Right renal cortex interstitium (tissue), 3 donors: ENCODE data around the gene MACROD1. TPM values are rescaled to one million over a fixed set of nuclear protein-coding genes. Genes with fewer than 3 reads are reported as not detected.

Source experiments
- DNase-seq, 3 donors: peaks; one replicate each; pipeline ENCODE4 v3.0.0-alpha.2; 2013; ENCODE audit warnings: low read depth in 3 of 3, low spot score in 2 of 3
- polyA plus RNA-seq, 3 donors: library from polyadenylated mRNA; unstranded; fragments of 120-200 nt; gene quantifications; one replicate each; pipeline ENCODE4 v1.2.1, GENCODE V29; 2013; ENCODE audit not compliant: insufficient read length in 3 of 3

The MACROD1 gene
- polyA plus RNA-seq, 3 donors, result 18.5 to 19.8 (median 18.6) TPM

DNA sequence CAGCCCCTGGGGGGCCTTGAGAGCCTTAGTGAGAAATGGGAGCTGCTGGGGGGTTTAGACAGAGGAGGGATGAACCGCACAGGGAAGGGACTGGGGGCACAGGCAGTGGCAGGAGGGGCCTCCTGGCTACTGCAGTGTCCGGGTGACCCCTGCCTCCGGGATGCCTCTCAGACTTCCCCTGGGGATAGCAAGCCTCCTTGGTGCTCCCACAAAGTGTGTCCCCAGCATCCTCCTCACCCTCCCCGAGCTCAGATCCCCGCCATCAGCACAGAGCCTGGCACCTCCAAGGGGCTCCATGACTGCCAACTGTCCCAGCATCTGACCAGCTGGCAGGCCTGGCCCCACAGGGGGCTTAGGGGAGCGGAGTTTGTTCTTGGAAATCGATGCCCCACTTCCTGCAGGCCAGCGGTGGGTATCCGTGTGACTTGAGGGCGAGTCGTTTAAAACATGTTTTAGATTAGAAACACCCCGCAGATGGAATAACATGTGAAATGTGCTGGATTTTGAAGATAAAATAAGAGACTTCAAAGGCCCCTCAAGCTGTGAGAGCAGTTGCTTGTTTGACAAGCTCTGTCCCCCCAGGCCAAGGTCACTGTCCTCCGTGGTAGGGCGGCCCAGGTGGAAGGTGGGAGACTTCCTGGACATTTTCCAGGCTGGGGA is 143.7 kb downstream of the MACROD1 start:
- no peak for DNase-seq

DNA sequence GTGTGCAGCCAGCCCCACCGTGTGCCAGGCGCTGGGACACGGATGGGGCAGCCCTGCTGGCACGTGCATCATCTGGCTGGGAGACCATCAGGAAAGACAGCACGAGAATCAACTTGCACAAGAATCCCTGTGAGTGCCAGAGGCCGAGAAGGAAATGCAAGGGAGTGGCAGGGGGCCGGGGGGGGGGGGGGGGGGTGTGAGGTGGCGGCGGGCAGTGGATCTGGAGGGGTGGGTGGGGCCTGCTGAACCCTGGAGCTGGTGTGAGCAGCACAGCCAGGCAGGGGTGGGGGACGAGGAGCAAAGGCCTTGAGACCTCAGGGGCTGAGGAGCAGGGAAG is 144.2 kb downstream of the MACROD1 start:
- no peak for DNase-seq

- DNase-seq, result no peak
These were observed 144.7 kb downstream of the MACROD1 start for GRCh38 chr11:64020976-64021756.

- DNase-seq, result no peak
These were observed 146.5 kb downstream of the MACROD1 start for GRCh38 chr11:64019106-64020037.

- DNase-seq, result no peak
These were observed 147.6 kb downstream of the MACROD1 start for GRCh38 chr11:64018310-64018709.

DNA sequence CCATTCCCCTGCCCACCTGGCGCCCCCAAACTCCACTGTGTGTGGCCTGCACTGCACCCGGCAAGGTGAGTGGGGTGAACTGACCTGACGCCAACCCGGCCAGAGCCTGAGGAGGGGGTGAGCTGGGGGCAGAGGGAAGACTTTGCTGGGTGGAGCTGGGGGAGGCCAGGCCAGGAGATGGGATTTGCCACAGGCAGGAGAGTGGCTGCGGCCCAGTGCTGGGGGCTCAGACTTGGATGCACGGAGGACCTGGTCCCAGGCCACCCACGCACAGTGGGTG is 148.0 kb downstream of the MACROD1 start:
- DNase-seq, result no peak

DNA sequence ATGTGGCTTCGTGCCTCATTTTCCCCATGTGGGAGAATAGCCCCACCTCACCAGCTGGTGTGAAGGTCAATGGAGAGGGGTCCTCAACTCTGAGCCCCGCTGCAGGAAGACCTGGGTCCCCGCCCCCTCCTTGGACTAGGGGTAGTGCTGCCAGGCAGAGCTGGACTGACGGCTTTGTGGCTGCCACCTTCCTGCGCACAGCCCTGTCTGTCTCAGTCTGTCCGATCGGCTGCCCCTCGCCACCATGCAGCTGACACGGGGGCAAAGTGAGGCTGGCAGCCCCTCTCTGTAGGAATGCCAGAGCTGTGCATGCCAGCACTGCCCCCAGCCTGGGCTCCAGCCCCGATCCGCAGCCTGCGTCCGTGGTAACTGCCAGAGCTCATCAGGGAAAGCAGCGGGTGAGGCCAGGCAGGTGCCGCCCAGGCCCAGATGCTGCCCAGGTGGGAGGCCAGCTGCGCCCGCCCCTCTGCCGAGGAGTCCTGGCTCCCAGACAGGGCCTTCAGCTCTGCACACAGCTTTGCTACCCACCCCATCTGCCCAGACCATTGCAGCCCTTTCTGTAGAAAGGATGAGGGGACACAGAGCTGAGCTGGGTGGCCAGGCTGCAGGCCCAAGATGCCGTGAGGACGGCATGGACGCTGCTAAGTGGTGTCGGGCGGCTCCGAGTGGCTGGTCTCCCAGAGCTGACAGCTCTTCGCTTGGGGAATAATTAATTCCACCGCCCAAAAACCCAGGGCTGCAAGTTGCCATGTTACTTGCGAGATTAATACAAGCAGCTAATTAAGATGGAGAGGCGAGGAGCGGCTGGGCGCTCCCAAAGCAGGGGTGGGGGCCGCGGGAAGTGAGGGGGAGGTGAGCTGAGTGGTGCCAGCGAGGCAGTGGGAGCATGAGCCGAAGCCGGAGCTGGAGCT is 149.7 kb downstream of the MACROD1 start:
- DNase-seq, result no peak

DNA sequence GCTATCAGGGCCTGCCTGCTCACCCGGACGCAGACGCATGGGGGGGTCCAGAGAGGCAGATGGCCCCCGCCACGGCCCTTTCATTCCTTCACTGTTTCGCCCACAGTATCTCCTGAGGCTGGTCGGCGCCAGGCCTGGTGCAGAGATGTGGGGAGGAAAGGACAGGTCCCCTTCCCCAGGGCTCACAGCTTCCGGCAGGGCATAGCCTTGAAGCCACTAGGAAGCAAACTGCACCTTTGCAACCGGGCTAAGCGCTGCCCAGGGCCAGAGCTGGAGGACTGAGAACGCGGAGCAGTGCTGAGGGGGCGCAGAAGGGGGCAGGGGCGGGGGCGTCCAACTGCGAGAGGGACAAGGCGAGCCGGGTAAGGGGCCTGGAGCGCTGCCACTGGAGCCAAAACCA is 150.4 kb downstream of the MACROD1 start:
- DNase-seq, result no peak

GRCh38 chr11:64014356-64014755 is 151.6 kb downstream of the MACROD1 start:
- DNase-seq, result no peak

GRCh38 chr11:64013141-64013896 is 152.6 kb downstream of the MACROD1 start:
- no peak for DNase-seq

DNA sequence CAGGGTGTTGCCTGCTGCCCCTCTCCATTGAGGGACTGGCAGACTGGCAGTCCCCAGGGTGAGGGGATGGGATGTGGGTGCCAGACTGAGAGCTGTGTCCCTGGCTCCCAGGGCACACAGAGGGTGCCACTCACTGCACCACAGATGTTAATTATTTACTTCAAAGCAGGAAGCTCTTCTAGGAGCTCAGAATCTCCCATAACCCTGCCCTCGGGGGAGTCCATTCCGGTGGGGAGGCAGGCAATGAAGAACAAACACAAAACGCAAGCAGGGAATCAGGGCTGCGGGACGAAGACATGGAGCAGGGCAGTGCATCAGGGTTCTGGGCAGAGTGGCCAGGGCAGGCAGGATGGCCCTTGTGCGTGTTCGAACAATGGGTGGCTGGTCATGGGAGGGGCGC is 154.5 kb downstream of the MACROD1 start:
- DNase-seq, result no peak

DNA sequence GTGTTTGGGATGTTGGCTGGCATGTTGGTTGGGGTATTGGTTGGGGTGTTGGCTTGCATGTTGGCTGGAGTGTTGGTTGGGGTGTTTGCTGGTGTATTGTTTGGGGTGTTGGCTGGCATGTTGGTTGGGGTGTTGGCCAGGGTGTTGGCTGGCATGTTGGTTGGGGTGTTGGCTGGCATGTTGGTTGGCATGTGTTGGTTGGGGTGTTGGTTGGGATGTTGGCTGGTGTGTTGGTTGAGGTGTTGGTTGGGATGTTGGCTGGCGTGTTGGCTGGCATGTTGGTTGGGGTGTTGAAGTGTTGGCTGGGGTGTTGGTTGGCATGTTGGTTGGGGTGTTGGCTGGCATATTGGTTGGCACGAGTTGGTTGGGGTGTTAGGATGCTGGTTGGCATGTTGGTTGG is 155.1 kb downstream of the MACROD1 start:
- DNase-seq, result no peak

DNA sequence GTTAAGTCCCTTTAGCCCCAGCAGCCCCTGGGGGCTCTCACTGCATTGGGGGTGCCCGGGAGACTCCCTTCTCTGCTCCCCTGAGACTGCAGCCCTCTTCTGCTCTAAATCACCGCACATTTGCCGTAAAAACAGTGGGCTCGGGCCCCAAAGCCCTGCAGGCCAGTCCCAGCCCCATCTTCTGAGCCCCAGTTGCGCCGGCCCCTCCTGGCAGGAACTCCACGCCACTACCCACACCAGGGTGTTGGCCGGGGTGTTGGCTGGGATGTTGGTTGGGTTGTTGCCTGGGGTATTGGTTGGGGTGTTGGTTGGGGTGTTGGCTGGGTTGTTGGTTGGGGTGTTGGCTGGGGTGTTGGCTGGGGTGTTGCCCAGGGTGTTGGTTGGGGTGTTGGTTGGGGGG is 156.2 kb downstream of the MACROD1 start:
- no peak for DNase-seq

GRCh38 chr11:64008914-64009633 is 156.8 kb downstream of the MACROD1 start:
- DNase-seq, result no peak

DNA sequence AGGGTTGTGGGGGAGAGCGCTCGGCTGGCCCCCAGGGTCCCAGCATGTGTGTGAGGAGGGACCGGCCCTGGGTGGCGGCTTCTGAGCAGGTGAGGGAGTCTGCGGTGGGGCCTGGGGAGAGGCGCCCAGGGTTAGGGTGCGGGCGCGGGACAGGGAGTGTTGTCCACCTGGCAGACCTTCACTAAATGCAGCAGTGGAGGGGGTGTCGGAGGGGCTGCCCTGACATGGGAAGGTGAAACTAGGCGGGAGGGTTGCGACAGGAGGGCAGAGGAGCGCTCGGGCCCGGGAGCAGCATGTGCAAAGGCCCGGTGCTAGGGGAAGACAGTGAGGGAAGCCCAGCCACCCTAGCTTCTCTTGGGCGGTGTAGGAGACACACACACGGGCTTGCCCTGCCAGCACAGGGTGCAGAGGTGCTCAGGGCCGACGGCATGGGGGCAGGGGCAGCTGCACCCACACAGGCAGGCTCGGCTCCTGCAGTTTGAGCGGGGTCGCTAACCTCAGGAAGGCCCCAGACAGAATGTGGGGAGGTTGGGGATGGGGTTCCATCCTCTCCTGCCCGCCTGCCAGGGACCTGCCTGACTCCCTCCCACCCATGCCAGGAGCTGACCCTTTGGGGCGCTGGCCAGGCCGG is 157.5 kb downstream of the MACROD1 start:
- no peak for DNase-seq

- no peak for DNase-seq
These were observed 158.2 kb downstream of the MACROD1 start for GRCh38 chr11:64007629-64008282.

GRCh38 chr11:64007160-64007628 is 158.7 kb downstream of the MACROD1 start:
- DNase-seq, result no peak

DNA sequence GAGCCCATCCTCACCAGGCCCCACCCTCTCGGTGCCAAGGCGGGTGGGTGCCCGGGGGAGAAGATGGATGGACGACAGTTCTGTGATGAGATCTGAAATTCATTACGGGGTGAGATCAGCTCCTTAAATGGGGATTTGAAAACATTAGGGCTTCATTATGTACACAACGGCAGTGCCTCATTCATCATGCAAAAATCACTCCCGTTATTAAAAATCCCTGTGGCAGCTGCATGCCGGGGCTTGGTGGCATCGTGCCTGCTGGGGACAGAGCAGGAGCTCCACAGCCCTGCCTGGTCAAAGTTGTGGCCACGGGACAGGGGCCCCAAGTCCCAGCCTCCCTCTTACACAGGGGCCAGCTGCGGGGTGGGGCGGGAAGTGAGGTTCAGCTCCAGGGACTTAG is 159.5 kb downstream of the MACROD1 start:
- no peak for DNase-seq
